GM21390 (cell line): Measurements from ENCODE around the gene FUT9.
"Not testable (repeated sequence)": the region's sequence is repeated elsewhere in the genome, so short reads cannot be mapped to it uniquely, and the experiment has no call there.

Experiments used
- ATAC-seq: cut with Tn5 transposase; IDR thresholded peaks from one replicate; pipeline ENCODE4 v1.9.1; 2021; ENCODE audit not compliant: unreplicated experiment

Gene FUT9

DNA sequence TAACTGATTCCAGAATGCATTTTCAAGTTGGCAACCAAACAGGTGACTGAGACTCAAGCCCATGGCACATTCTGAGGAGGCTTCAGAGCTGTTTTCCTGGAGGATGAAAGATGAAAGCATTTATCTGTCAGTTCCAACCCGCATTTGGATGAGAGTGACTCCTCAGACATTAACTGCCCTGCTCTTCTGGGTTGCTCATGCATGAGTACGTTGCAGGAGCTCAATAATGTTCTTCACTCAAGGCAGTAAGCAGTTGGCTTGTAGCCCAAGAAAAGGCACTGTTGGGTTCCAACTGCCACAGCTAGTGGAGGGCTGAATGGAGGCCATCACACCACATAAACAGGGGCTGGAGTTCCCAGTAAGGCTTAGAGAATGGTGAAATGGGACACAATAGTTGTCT, 155.3 kb downstream of the FUT9 start:
- ATAC-seq, result no peak

- ATAC-seq, result no peak
Measured at GRCh38 chr6:96184798-96185197, 169.0 kb downstream of the FUT9 start.

GRCh38 chr6:96186094-96186493, 170.3 kb downstream of the FUT9 start:
- no peak for ATAC-seq

DNA sequence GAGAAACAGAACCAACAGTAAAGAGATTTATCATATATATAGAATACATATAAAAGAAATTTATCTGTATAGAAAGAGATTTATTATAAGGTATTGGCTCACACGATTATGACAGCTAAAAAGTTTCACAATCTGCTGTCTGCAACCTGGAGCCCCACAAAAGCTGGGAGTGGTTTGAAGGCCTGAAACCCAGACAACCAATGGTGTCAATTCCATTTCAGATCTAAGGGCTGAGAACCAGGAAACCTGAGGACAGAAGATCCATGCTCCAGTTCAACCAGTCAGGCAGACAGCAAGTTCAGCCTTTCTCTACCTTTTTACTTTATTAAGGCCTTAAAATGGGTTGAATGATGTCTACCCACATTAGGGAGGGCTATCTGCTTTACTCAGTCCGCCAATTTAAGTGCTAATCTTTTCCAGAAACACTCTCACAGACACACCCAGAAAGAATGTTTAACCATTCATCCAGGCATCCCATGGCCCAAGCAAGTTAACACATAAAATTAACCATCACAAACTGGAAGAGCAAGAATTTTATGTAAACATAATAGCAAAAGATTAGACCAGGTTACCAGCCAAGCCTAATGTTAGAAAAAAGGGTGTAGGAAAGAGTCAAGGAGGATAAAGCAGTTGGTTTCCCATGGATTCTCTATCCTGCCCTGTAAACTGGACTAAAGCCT, 170.9 kb downstream of the FUT9 start:
- no peak for ATAC-seq

DNA sequence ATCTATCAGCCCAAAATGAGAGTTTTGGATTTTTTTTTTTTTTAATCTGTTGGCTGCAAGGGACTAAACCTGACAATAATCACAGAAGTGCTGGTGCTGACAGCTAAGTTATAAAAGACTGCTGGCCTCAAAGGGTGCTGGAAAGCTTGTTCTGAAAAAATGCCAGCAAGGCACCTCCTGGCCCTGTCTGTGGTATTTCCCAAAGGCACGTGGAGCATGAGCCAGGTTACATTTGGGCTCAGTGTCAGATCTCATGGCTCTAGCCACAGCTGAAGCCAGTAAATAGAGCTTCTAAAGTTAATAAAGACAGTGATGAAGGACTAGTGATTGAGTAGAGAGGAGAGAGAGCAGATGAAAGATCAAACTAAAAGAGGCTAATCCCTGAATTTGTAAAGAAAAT, 178.9 kb downstream of the FUT9 start:
- no peak for ATAC-seq

- no peak for ATAC-seq
Measured at GRCh38 chr6:96195272-96195671, 179.5 kb downstream of the FUT9 start.

- no peak for ATAC-seq
Measured at GRCh38 chr6:96196633-96197032, 180.9 kb downstream of the FUT9 start.

DNA sequence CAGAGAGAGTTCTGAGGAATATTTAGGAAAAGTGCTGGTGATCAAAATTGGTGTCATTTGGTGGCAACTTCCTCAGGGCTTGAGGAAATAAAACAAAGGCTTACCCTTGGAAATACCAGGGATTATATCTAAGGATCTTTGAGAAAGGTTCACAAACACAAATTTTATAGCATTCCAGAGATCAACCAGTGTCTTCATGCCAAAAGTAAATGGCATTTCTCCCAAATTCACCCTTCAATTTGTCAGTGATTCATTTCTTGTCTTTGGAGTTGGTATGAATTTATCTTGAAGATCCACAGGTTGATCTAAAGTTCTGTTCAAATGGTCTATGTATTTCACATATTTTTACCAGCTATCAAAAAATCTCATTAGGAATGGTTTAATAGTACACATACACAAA, 181.5 kb downstream of the FUT9 start:
- ATAC-seq, result no peak

DNA sequence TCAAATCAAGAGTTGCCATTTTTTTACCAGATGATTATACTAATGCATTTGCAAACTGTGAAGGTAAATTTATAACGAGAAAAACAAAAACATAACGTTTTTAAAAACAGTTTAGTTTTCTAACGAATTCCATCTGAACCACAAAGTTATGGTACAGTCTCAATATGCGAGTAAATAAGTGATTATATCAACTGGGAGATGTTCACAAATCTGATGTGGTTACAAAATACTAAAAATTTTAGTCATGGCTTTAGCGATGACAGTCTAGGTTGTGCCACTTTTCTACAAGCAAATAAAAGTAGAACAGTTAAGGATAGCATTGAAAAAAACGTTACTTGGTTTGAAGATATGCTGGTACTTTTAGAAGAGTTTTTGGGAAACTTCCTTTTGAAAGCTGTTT, 186.8 kb downstream of the FUT9 start:
- ATAC-seq, result no peak

DNA sequence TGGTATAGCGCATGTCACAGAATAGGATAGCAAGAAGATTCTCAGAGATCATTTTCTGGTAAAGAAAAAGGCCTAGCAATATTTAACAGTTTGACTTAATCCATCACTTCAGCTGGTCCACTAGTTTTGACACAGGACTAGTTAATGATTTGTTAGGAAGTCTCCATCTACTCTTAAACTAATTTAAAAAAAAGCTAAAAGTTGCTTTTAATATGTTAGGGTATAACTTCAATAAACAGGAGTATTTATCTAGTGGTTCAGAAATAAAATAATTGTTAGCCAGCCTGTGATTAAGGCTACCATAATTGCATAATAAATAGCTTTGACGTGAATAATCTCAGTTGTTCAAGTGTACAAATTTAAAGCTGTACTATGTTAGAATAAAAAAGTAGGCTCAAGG, 195.6 kb downstream of the FUT9 start:
- no peak for ATAC-seq

DNA sequence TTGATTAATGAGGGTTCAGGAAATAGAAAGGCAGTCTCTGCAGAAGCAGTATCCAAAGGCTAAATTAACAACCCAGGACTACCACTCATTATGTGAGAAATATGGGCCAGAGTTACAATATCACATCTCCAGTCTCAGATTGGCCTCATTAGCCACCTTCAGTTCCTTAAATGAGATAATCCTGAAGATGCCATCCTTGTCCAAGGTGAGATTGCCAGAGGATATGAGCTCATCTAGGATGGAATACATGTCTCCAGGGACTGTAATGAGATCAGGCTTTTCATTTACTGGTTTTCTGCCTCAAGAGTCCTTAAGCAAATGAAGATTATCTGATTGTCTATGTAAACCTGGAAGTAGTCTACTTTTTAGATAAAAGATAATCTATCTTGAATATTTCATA, 196.3 kb downstream of the FUT9 start:
- ATAC-seq, result no peak

DNA sequence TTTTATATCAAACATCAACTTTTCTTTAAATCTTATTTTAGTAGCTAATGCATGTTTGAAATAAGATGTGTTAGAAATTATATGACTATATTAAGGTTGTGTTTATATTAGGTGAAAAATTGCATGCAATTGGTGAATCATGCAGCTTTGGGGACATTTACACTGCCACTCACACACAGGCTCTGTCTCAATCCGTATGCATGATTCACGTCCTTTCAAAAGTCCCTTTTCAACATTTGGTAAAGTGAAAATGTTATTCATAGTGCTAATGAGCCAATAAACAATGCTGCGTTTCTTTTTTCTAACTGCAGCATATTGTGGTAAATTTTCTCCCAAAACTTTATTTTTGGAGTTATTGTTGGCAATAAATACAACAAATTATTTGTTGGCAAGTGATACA, 198.0 kb downstream of the FUT9 start:
- no peak for ATAC-seq

GRCh38 chr6:96223695-96224094, 207.9 kb downstream of the FUT9 start:
- ATAC-seq, result no peak

GRCh38 chr6:96227135-96227534, 211.4 kb downstream of the FUT9 start:
- no peak for ATAC-seq

- ATAC-seq, result no peak
Measured at GRCh38 chr6:96234444-96234843, 218.7 kb downstream of the FUT9 start.

DNA sequence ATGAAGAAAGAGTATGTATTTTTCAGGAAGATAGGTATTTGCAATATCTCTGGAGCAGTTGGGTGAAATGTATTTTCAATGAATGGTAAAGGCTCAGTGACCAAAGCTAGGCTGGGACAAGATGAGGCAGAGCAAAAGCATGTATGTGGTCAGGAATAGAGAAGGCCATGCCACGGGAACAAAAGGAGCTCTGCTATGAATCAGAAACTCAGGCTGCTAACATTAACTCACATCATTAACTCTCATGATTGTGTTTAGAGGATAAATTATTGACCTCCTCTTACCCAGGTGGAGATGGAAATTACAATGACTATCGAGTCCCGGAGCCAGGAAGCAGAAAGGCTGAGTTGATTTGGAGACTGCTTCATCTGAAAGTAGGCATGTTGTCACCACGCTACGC, 220.2 kb downstream of the FUT9 start:
- no peak for ATAC-seq

GRCh38 chr6:96236471-96236870, 220.7 kb downstream of the FUT9 start:
- ATAC-seq, result no peak

- no peak for ATAC-seq
Measured at GRCh38 chr6:96237638-96238347, 222.0 kb downstream of the FUT9 start.

GRCh38 chr6:96246563-96246962, 230.8 kb downstream of the FUT9 start:
- ATAC-seq, result no peak

DNA sequence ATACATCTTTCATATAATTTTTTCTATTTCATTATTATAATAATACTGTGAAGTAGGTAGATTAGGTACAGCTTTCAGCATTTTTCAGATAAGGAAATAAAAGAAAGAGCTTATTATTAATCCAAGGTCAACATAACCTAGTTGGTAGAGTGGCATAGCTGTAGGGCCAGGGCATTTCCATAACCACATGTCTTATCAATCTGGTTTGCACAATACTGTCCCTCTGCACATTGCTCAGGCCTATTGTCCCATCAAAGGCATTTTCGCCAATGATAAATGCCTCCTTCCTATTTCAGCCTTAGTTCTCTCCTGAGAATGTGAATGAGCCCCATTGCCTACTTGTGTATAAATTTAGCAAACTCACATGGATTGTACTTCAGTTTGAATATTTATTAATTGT, 234.0 kb downstream of the FUT9 start:
- no peak for ATAC-seq

DNA sequence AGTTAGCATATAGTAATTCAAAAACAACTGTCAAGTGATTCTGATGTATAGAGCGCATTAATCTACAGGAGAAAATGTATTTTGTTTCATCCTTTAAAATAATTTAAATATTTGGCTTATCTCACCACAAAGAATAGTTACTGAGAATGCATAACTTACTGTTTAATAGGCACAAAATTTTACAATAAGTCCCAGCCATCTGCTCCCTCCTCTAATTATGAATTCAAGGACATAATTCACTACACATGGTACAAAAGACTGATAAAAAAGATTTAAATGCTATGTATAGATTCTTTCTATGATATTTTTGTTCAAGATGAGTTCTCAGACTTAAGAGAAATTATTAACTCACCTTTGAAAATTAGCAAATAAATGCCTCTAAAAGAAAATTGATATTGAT, 242.0 kb downstream of the FUT9 start:
- no peak for ATAC-seq

DNA sequence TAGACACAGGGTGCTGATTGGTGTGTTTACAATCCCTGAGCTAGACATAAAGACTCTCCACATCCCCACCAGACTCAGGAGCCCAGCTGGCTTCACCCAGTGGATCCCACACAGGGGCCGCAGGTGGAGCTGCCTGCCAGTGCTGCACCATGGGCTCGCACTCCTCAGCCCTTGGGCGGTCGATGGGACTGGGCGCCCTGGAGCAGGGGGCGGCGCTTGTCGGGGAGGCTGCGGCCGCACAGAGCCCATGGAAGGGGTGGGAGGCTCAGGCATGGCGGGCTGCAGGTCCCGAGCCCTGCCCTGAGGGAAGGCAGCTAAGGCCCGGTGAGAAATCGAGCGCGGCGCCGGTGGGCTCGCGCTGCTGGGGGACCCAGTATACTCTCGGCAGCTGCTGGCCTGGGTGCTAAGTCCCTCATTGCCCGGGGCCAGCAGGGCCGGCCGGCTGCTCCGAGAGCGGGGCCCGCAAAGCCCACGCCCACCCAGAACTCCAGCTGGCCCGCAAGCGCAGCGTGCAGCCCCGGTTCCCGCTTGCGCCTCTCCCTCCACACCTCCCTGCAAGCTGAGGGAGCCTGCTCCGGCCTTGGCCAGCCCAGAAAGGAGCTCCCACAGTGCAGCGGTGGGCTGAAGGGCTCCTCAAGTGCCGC, 245.1 kb downstream of the FUT9 start:
- not testable (repeated sequence) for ATAC-seq
